PFSK-1 (cell line): Measurements from ENCODE around the gene NCCRP1.

Source experiments
- POLR2AphosphoS5 ChIP-seq: IDR thresholded peaks from 2 replicates; pipeline ENCODE4 v1.6.1; 2012; ENCODE audit warnings: low read depth, mild to moderate bottlenecking, control low read depth, low read length, moderate library complexity
- SIN3A ChIP-seq: IDR thresholded peaks from 2 replicates; pipeline ENCODE4 v1.6.1; 2012; ENCODE audit warnings: mild to moderate bottlenecking, low read length, moderate library complexity, borderline replicate concordance; ENCODE audit not compliant: insufficient read depth
- TAF1 ChIP-seq: IDR thresholded peaks from 2 replicates; pipeline ENCODE4 v1.6.1; 2012; ENCODE audit warnings: low read length, control low read depth, borderline replicate concordance; ENCODE audit not compliant: insufficient read depth

DNA sequence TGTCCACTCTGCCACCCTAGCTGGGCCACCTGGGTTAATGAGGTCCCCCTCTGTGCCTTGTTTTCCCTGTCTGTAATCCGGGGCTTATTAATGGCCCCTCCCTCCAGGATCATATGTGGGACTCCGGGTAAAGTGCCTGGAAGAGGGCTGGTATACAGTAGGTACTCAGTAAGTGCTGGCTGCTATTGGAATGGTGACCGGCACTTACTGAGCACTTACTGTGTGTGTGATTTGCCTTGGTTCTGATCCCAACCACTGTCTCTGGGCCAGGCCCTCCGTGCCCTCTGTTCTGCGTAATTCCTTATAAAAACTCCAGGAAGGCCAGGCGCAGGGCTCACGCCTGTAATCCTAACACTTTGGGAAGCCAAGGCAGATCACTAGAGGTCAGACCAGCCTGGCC is 30.9 kb upstream of the NCCRP1 start:
- TF ChIP-seq TAF1: no peak
- TF ChIP-seq POLR2AphosphoS5: no peak
- no peak for TF ChIP-seq SIN3A
